Measurements from ENCODE around the gene AGO1. TPM values are rescaled to one million over a fixed set of nuclear protein-coding genes. Genes with fewer than 3 reads are reported as not detected.

The AGO1 gene
- total and polyA plus RNA-seq, 2 of the 13 experiments (the other 11 are each of a cell fraction or from before 2014, with no cell fraction given): 9.2 to 18.6 TPM

- TF ChIP-seq ARHGAP35 (CRISPR knock-in tag; IDR thresholded peaks at IDR 0.05; ENCODE audit: borderline replicate concordance): no peak
- no peak for TF ChIP-seq BRD4 (CRISPR knock-in tag; IDR thresholded peaks at IDR 0.05)
- 0 out of 2 replicates have a peak, but pooled peaks have one; percentile 17 for TF ChIP-seq GFI1 (CRISPR knock-in tag; IDR thresholded peaks at IDR 0.05; ENCODE audit: borderline replicate concordance)
- peak in 1 of 2 experiments; percentile 49; a peak in 1 of 4 replicates for TF ChIP-seq HMGXB4 (CRISPR knock-in tag; IDR thresholded peaks at IDR 0.05; ENCODE audit: borderline replicate concordance in 1 of 2, low read depth in 1 of 2)
- TF ChIP-seq, protein P1, sequence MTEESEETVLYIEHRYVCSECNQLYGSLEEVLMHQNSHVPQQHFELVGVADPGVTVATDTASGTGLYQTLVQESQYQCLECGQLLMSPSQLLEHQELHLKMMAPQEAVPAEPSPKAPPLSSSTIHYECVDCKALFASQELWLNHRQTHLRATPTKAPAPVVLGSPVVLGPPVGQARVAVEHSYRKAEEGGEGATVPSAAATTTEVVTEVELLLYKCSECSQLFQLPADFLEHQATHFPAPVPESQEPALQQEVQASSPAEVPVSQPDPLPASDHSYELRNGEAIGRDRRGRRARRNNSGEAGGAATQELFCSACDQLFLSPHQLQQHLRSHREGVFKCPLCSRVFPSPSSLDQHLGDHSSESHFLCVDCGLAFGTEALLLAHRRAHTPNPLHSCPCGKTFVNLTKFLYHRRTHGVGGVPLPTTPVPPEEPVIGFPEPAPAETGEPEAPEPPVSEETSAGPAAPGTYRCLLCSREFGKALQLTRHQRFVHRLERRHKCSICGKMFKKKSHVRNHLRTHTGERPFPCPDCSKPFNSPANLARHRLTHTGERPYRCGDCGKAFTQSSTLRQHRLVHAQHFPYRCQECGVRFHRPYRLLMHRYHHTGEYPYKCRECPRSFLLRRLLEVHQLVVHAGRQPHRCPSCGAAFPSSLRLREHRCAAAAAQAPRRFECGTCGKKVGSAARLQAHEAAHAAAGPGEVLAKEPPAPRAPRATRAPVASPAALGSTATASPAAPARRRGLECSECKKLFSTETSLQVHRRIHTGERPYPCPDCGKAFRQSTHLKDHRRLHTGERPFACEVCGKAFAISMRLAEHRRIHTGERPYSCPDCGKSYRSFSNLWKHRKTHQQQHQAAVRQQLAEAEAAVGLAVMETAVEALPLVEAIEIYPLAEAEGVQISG (CRISPR knock-in tag; IDR thresholded peaks at IDR 0.05): no peak
- TF ChIP-seq, protein P2, sequence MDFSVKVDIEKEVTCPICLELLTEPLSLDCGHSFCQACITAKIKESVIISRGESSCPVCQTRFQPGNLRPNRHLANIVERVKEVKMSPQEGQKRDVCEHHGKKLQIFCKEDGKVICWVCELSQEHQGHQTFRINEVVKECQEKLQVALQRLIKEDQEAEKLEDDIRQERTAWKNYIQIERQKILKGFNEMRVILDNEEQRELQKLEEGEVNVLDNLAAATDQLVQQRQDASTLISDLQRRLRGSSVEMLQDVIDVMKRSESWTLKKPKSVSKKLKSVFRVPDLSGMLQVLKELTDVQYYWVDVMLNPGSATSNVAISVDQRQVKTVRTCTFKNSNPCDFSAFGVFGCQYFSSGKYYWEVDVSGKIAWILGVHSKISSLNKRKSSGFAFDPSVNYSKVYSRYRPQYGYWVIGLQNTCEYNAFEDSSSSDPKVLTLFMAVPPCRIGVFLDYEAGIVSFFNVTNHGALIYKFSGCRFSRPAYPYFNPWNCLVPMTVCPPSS (IDR thresholded peaks at IDR 0.05): no peak
- no peak for TF ChIP-seq ZNF780A (CRISPR knock-in tag; IDR thresholded peaks at IDR 0.05)
- TF ChIP-seq NRL (CRISPR knock-in tag; IDR thresholded peaks at IDR 0.05; ENCODE audit: borderline replicate concordance): 0 out of 2 replicates have a peak, but pooled peaks have one; percentile 22
- 0 out of 2 replicates have a peak, but pooled peaks have one; percentile 10 for TF ChIP-seq ZNF777 (CRISPR knock-in tag; IDR thresholded peaks at IDR 0.05)
- TF ChIP-seq KAT8 (CRISPR knock-in tag; IDR thresholded peaks at IDR 0.05): peak; percentile 22; the same call in 1 of the 2 replicates
- TF ChIP-seq ZMYM3 (CRISPR knock-in tag; IDR thresholded peaks at IDR 0.05): peak; percentile 35; the same call in 1 of the 2 replicates
- no peak for TF ChIP-seq HNF4G (IDR thresholded peaks at IDR 0.05; ENCODE audit: borderline replicate concordance, low read depth, low read length)
- TF ChIP-seq HNF4G (CRISPR knock-in tag; IDR thresholded peaks at IDR 0.05; ENCODE audit: borderline replicate concordance, low read depth): no peak
- TF ChIP-seq, protein P3, sequence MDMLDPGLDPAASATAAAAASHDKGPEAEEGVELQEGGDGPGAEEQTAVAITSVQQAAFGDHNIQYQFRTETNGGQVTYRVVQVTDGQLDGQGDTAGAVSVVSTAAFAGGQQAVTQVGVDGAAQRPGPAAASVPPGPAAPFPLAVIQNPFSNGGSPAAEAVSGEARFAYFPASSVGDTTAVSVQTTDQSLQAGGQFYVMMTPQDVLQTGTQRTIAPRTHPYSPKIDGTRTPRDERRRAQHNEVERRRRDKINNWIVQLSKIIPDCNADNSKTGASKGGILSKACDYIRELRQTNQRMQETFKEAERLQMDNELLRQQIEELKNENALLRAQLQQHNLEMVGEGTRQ (IDR thresholded peaks at IDR 0.05; ENCODE audit: low read depth, low read length): no peak
- TF ChIP-seq, protein P3 (CRISPR knock-in tag; IDR thresholded peaks at IDR 0.05; ENCODE audit: borderline replicate concordance): no peak
- TF ChIP-seq KMT2A (CRISPR knock-in tag; IDR thresholded peaks at IDR 0.05): peak; percentile 34
- 0 out of 2 replicates have a peak, but pooled peaks have one; percentile 1 for TF ChIP-seq MYC (CRISPR knock-in tag; IDR thresholded peaks at IDR 0.05; ENCODE audit: borderline replicate concordance)
- peak; percentile 4; the same call in 1 of the 2 replicates for TF ChIP-seq KMT2B (CRISPR knock-in tag; IDR thresholded peaks at IDR 0.05)
- no peak for TF ChIP-seq LCORL (IDR thresholded peaks at IDR 0.05)
- TF ChIP-seq LCORL (CRISPR knock-in tag; IDR thresholded peaks at IDR 0.05): 0 out of 2 replicates have a peak, but pooled peaks have one; percentile 39
These were observed 48.6 kb downstream of the AGO1 start (continued) for GRCh38 chr1:35931446-35932157.
